HG02870 (cell line): ENCODE measurements around the gene DES.

Source experiments
- ATAC-seq: cut with Tn5 transposase; IDR thresholded peaks from one replicate; pipeline ENCODE4 v1.9.1; 2021; ENCODE audit warnings: mild to moderate bottlenecking, moderate library complexity; ENCODE audit not compliant: unreplicated experiment

Gene DES

DNA sequence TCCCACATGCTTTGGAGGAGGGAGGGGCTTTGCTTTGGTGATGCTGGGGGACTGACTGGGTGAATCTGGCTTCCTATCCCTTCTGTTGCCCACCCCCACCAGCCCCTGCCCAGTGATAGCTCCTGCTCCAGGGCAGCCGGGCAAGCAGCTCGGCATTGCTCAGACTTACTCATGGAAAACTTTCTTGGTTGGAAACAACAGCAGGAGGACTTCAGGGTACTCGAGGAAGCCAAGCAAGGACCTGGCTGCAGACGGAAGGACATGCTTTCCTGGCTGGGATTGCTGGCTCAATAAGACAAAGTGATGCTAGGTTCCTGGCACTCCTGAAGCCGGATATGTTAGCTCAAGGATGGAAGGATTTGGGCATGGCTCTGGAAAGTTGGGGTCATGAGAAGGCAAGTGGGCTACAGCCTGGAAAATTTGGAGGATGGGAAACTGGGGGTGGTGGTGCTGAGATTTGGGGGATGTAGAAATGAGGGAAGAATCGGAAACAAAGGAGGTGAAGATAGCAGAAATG, 19.6 kb downstream of the DES start:
- ATAC-seq, result no peak

DNA sequence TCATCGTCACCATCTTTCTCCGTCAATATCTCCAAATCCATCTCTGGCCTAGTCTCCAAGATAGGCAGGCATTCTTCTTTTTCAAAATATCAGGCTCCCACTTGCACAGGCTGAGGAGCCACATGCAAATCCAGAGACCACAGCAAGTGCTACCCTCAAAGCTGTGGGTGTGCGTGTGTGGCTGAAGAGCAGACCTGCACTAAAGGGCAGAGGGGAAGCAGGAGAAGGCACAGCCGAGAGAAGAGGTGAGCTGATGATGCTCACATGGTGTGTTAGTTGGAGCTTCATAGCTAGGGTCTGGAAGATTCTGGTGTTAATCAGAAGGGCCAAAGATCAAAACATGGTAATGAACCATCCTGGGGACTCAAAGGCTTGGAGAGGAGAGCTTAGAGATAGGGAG, 20.3 kb downstream of the DES start:
- ATAC-seq, result no peak

DNA sequence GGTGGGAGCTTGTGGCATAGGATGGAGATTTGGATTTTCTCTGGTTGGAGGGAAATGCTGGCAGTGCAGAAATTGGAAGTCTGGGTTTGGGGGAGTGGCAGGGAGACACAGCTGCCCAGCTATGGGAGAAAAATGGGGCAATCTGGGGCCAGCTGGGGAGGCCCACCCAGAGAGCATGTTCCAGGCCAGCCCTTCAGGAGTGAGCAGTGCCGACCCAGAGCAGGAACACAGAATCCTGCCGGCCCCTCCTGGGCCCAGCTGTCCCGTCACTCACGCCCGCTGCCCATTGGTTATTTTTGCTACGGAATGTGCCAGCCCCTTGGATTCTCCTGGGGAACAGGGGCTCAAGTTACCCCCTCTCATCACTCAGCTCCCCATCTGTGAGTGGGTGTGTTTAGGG, 21.3 kb downstream of the DES start:
- ATAC-seq, result no peak

DNA sequence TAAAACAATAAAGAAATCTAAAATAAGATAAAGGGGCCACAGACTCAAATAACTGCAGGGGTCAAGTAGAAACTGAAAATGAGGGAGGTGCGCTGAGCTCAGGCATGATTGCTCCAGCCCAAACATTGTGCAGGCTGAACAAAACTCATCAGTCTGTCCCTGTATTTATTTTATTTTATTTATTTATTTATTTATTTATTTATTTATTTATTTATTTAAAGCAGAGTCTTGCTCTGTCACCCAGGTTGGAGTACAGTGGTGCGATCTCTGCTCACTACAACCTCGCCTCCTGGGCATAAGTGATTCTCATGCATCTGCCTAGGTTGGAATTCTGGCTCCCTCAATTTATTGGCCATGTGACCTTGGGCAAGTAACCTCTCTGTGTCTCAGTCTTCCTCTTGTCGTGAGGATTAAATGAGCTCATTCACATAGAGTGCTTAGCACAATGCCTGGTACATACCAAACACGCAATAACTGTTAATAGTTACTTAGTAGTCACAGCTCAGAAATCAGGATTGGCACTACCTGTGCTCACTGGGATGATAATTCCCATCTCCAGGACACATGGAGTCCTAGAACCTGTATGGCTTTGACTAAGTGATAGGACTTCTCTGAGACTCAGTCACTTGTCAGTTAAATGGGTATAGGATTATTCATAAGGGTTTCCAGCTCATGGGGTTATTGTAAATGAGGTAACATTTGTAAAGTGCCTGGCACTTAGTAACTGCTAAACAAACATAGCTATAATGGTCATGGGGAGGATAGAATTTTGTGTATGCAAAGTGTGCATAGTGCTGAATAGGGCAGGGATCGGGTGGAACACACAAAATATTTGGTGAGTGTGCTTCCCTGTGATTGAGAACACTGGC, 22.4 kb downstream of the DES start:
- ATAC-seq, result no peak

DNA sequence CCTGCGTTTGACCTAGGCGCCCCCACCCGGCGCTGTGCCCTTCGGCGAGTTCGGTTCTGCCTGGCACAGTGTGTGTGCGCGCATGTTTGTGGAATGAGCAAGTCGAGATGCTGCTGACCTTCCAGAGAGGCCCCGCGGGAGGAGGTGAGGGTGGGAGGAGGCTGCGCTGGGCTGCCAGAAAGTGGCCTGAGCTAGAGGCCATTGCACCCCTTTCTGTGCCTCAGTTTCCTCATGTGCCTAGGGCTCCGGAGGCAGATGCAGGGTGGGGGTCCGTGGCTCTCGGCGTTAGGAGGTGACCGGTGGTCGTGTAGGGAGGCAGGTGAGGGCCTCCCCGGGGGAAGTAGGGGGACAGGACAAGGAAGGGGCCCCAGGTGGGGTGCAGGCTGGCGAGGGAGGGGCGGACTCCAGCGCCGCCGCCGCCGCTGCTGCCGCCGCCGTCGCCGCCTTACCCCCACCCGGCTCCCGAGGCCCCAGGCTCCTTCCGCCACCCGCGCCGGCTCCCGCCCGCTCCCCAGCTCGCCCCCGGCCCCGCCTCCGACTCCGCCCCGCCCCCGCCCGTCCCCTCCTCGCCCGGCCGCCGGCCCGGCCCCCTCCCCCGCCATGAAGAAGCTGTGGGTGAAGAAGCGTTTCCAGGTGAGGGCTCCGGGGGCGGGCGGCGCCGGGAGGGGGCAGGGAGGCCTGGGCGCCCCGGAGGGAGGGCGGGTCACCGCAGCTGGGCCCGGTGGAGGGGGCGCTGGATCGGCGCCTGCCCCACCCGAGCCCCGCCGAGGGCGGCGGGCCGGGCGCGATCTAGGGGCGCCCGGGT, 23.5 kb downstream of the DES start:
- no peak for ATAC-seq

DNA sequence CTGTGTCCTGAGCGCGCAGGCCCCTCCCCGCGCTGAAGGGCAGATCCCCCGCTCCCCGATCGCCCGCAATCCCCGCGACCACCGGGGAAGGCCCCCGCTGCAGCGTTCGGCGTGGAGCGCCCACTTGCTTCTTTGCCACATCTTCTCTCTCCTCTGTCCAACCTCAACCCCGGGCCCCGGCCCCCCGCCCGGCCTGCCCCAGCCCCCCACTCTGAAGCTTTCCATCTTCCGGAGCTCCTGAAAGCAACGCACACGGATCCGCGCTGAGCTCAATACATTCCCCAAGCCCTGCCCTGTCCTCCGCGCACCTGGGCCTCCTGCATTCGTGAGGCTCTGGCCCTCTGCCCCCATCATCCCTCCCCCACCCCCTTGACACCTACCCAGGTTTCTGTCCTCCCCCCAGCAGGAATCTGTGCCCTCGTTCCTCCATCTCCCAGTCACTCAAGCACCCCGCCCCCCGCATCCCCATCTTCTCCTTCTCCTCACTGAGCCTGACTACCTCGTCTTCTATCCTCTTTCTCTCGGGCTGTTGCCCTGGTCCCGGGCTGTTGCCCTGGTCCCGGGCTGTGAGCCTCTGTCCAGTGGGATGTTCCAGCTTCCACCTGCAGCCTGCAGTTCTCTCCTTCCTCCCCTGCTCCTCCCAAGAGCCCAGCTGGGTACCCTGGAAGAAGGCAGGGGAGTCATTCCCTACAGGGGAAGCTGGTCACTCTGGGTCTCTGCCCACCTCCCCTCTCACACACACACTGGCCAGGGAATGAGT, 24.3 kb downstream of the DES start:
- ATAC-seq, result no peak

DNA sequence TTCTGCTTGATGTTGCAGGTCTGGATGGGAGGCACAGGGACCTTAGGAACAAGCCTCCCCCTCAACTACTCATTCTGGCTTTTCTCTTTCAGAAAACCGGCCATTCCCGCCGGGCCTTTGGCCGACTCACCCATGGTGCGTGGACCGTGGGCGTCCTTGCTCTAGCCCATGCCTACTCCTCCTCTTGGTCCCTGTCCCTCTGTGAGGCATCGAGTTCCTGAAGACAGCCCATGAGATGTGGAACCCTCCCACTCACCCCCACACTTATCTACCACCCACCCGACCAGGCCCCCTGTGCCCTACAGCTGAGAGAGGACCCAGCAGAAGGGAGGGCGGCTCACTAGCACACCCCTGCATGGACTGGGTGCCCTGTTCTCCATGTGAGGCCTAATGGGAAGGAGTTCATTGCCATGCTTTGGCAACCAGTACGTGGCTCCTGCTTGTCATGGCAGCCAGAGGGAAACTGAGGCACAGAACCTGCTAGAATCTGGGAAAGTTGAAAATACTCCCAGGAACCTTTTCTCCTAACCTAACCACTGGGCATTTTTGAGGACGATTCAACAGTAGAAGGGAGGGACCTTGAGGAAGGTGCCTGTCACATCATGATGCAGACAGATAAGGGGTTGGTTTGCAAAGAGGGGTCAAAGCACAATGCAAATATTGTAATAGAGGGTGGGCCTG, 25.0 kb downstream of the DES start:
- no peak for ATAC-seq

DNA sequence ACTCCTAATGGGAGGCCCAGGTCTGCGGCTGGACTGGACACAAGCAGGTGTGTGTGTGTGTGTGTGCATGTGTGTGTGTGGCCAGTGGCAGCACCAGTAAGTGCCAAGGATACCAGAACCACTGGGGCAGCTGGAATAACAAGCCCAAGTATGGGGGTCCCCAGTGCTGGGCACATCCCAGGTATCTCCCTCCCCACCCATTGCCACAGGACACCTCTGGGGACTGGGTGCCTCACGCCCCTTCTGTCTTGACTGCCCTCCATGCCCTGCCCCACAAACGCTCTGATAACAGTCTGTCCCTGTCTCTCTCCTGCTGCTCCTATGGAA, 25.5 kb downstream of the DES start:
- ATAC-seq, result no peak

DNA sequence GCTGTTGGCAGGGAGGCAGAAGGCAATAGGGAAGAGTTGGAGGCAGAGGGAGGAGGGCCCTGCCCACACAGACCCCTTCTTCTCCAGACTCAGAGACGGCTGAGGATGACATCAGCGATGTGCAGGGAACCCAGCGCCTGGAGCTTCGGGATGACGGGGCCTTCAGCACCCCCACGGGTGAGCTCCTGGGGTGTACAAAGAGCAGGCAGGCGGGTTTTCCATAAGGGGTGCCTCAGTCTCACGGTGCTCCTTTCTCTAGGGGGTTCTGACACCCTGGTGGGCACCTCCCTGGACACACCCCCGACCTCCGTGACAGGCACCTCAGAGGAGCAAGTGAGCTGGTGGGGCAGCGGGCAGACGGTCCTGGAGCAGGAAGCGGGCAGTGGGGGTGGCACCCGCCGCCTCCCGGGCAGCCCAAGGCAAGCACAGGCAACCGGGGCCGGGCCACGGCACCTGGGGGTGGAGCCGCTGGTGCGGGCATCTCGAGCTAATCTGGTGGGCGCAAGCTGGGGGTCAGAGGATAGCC, 26.5 kb downstream of the DES start:
- no peak for ATAC-seq

DNA sequence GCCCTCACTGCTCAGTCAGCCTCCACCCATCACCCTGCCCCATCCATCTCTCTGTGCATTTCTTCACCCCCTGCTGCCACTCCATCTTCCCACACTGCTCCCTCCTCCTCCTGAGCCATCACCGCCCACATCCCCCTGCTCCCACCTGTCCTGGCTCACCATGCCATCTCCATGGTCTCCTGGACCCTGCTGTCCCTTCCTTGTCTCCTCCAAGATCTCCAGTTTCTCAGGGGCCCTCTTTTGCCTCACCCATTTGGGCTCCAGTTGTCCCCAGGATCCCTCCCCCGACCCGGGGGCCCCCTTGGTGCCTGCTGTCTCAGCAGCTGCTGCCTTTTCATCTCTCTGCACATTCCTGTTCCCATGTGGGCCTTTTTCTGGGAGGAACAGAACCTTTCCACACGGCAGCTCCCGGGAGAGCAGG, 27.1 kb downstream of the DES start:
- no peak for ATAC-seq

DNA sequence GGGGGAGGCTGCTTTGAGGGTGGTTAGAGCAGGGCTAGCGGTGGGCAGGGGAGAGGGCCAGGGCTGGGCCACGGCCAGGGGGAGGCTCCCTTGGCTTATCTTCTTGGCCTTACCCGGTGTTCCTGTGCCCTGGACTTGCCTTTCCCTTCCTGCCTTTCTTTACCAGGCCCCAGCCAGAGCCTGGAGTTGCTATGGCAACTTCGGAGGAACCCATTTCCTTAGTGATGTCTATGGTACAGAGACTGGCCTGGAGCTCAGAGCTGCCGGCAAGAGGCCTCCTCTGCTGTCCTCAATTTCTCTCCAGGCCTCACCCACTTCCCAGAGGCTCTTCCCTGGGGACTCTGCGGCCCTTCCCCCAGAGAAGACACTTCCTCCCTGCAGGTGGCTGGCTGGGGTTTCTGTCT, 27.9 kb downstream of the DES start:
- no peak for ATAC-seq

DNA sequence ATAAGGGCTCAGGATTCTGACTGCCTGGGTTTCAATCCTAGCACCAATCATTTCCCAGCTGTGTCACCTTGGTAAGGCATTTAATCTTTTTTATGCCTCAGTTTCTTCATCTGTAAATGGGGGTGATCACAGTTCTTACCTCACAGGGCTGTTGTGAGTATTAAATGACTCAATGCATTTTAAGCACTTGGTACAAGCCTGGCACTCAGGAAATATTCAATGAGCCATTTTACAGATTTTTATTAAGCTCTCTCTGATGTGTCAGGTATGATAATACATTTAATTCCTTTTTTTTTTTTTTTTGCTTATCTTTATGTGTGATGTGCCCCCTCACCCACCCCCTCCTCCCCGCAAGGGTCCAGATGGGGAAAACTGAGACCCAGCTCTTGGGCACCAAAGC, 28.5 kb downstream of the DES start:
- ATAC-seq, result no peak

DNA sequence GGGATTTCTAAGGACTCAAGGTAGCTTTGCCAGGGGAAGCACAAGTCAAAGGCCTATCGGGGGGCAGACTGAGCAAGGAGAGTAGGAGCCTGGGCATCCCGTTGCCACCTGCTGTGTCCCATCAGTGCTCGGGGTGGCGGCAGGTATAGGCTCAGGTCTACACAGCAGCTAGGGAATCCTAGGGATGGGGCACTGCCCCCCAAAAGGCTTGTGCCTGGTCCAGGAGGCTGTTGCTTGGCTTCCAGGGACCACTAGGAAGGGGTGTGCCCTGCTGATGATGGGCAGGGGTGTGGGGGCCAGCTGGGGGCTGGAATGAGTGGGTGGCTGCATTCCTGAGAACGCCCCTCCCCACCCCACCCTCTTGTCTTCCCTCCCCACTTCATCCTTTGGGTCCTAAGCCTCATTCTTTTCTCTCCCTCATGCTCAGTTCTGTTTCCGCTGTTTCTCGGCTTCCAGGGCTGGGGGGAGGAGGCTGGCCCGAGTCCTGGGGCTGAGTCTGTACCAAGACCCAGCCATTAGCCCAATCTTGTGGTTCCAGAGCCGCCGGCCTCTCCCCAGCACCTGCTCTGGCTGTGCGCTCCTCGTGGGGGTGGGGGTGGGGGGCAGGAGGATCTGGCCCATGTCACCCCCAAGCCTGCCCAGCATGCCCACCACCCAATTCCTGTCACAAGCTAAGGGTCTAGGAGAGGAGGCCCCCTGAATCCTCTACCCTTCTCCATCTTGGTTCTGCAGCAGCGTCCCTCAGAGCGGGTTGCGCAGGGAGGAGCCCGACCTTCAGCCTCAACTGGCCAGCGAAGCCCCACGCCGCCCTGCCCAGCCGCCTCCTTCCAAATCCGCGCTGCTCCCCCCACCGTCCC, 29.3 kb downstream of the DES start:
- no peak for ATAC-seq

DNA sequence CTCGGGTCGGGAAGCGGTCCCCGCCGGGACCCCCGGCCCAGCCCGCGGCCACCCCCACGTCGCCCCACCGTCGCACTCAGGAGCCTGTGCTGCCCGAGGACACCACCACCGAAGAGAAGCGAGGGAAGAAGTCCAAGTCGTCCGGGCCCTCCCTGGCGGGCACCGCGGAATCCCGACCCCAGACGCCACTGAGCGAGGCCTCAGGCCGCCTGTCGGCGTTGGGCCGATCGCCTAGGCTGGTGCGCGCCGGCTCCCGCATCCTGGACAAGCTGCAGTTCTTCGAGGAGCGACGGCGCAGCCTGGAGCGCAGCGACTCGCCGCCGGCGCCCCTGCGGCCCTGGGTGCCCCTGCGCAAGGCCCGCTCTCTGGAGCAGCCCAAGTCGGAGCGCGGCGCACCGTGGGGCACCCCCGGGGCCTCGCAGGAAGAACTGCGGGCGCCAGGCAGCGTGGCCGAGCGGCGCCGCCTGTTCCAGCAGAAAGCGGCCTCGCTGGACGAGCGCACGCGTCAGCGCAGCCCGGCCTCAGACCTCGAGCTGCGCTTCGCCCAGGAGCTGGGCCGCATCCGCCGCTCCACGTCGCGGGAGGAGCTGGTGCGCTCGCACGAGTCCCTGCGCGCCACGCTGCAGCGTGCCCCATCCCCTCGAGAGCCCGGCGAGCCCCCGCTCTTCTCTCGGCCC, 30.1 kb downstream of the DES start:
- no peak for ATAC-seq

DNA sequence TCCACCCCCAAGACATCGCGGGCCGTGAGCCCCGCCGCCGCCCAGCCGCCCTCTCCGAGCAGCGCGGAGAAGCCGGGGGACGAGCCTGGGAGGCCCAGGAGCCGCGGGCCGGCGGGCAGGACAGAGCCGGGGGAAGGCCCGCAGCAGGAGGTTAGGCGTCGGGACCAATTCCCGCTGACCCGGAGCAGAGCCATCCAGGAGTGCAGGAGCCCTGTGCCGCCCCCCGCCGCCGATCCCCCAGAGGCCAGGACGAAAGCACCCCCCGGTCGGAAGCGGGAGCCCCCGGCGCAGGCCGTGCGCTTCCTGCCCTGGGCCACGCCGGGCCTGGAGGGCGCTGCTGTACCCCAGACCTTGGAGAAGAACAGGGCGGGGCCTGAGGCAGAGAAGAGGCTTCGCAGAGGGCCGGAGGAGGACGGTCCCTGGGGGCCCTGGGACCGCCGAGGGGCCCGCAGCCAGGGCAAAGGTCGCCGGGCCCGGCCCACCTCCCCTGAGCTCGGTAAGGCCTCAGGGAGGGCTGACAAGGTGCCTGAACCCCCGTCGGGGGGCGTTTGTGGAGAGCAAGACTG, 30.7 kb downstream of the DES start:
- ATAC-seq, result no peak

DNA sequence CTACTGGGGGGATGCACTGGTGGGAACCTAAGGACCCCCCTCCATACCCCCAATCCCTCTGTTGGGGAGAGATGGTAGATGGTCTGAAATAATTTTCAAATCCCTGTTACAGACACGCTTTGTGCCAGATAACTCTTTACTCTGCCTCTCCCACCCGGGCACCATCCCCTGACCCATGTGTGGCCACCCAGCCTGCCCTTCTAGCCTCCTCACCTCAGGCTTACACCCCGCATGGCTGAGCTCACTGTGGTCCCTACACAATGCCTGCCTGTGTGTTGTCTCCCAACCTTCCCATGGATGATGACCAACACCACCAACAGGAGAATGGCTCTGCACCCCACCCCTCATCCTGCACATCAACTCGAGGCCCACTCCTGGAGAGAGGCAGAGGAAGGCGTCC, 31.4 kb downstream of the DES start:
- no peak for ATAC-seq

DNA sequence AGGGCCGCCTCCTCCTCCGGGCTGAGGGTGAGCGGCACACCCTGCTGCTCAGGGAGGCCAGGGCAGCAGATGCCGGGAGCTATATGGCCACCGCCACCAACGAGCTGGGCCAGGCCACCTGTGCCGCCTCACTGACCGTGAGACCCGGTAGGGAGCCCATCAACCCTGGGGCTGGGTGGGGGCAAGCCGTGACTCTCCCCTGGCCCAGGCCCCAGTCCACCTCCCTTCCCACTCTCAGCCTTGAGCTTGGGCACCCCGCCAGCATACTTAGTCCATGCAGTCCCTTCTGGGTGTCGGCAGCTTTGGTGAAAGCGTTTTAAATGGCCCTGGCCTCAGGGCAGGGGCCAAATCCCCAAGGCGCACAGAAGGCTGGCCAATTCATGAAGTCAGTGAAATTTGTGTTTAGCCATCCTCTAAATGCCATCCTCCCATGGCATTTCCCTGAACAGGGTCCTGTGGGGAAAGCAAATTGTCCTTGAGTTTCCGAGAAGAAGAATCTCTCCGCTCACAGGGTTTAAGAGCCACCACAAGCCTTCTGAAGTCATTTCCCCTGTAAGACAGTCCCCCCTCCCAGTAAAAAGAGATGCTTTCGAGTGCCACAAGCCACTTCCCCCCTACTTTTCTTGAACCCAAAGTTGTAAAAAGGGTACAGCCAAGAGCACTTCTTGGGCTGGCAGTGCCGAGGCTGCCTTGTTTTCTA, 33.6 kb downstream of the DES start:
- no peak for ATAC-seq
